ENCODE measurements around the gene TWSG1.

Gene TWSG1

DNA sequence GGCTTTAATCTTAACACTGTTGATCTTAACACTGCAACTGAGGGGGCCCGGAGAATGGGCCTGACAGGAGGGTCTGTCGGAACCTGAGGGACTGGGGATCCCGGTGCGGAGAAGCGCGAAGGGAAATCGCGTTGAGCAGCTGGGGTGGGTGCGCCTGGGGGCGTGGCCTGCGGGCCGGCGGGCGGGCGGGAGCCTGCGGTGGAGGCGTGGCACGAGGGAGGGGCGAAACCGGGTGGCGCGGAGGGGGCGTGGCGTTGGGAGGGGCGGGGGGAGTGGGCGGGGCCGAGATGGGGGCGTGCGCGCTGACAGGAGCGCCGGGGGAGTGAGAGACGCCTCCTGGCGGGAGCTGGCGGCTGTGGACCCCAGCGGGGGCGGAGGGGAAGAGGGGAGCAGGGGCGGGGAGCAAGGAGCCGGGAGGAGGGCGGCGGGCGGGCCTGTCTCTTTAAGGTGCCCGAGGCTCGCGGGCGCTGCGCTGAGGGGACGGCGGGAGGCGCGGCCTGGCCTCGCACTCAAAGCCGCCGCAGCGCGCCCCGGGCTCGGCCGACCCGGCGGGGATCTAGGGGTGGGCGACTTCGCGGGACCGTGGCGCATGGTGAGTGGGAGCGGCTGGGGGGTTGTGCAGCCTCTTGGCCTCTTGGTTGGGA lies at the start of gene TWSG1:
Gene TWSG1 (plus strand): TSS at position 445 of the 644 bp plus-strand sequence. CDS start 2,457 bp downstream, outside the sequence.
- DNase-seq, result peak; percentile 96

DNA sequence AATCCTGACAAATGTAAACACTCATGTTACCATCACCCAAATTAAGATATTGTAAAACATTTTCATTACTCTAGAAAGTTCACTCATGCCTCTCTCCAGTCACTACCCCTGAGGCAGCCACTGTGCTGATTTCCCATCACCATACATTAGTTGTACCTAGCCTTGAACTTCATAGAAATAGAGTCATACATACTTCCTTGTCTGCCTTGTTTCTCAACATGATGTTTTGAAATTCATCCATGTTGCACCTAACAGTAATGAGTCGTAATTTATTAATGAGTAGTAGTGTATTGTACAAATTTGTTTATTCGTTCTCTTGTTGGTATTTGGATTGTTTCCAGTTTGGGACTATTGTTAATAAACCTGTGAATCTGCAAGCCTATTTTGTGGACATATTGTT lies 49.0 kb upstream of the TWSG1 start:
- no peak for DNase-seq

DNA sequence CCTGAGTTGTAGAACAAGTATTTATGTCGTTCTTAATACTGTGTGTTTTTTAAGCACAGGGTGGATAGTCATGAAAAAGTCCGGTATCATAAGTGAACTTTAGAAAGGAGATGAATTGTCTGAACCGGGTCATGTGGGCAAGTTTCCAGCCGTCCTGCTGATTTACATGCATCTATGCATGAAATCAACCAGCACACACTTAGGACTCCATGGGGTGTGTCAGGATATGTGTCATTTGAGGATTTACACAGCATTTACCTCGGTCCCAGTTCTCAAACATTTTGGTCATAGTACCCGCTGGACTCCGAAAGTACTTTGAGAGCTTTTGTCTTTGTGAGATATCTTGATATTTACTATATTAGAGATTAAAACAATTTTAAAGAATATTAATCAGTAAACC lies 47.5 kb upstream of the TWSG1 start:
- DNase-seq, result no peak

DNA sequence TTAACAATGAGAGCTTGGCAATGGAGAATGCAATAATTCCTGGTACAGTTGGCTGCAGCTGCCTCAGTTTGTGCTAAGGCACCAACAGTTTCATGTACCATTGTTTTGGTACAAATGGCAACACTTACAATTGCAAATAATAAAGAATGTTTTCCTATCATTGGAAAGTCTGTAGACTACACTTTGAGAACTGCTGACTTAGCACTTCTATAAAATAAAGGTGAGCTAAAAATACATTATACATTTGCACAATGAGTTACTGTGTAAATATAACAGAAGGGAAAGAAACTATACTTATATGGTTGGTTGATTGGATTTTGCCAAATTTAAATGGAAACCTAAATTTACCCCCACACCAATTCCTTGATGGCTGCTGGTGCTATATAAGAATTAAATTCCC lies 44.9 kb upstream of the TWSG1 start:
- no peak for DNase-seq

DNA sequence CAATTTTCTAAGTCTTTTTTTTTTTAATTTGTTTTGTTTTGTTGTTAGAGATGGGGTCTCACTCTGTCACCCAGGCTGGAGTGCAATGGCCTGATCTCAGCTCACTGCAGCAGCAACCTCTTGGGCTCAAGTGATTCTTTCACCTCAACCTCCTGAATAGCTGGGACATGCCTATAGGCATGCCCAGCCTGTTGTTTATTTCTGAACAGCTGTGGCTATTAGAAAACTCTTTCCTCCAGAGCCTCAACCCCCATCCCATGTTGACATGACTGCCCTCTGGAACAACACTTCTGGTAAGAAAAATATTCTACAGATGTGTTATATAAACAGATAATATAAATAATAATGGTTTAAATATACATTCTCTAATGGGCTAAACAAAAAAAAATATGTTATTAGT lies 44.4 kb upstream of the TWSG1 start:
- DNase-seq, result no peak

DNA sequence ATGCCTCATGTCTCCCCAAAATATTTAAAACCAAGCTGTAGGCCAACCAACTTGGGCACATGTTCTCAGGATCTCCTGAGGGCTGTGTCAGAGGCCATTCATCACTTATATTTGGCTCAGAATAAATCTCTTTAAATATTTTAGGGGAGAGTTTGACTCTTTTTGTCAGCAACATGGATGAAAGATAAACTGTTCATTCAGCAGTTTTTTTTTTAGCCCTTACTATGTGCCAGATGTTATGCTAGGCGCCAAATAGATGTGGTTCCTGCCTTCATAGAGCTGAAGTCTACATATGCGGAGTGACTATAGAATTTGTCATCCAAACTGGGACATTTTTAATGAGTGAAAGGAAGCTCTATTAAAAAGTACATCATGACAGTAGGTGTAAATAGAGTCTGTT lies 42.5 kb upstream of the TWSG1 start:
- DNase-seq, result no peak

DNA sequence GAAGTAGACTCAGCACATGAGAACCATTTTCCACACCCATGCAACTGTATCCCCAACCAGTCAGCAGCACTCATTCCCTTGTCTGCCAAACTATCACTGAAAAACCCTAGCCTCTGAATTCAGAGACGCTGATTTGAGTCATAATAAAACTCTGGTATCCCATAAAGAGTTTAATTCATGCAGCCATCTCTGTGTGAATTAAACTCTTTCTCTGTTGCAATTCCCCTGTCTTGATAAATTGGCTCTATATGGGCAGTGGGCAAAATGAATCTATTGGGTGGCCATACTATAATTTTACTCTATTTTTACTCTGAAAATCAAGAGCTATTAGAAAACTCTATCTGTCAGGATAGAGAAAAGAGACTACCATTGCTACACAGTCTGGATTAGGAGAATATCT lies 40.6 kb upstream of the TWSG1 start:
- no peak for DNase-seq

DNA sequence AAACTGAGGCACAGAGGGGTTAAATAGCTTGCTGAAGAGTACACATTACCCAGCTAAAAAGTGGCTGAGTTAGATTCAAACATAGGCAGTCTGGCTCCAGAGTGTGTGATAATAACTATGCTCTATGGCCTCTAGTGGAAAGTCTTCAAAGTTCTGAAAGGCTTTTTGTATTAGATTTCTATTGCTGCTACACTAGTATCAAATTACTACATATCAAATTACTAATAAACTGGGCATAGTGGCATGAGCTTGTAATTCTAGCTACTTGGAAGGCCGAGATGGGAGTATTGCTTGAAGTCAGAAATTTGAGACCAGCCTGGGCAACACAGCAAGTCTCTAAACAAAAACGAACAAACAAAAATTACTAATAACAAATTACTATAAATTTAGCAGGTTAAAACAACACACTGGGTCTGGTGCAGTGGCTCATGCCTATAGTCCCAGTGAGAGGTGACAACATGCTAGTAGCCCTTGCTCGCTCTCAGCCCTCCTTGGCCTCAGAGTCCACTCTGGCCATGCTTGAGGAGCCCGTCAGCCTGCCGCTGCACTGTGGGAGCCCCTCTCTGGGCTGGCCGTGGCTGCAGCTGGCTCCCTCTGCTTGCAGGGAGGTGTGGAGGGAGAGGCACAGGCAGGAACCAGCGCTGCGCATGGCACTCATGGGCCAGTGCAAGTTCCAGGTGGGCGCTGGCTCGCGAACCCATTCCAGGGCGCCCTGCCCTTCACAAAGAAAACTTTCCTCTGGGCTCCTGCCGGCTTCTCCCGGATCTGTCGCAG lies 38.2 kb upstream of the TWSG1 start:
- no peak for DNase-seq

DNA sequence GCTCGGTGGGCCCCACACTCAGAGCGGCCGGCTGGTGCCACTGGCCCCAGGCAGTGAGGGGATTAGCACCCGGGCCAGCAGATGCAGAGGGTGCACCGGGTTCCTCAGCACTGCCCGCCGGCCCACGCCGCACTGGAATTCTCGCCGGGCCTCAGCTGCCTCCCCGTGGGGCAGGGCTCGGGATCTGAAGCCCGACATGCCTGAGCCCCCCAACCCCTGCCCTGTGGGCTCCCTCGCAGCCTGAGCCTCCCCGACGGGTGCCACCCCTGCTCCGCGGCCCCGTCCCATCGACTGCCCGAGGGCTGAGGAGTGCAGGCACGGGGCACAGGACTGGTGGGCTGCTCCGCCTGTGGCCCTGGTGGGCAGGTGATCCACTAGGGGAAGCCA lies 37.6 kb upstream of the TWSG1 start:
- DNase-seq, result no peak

DNA sequence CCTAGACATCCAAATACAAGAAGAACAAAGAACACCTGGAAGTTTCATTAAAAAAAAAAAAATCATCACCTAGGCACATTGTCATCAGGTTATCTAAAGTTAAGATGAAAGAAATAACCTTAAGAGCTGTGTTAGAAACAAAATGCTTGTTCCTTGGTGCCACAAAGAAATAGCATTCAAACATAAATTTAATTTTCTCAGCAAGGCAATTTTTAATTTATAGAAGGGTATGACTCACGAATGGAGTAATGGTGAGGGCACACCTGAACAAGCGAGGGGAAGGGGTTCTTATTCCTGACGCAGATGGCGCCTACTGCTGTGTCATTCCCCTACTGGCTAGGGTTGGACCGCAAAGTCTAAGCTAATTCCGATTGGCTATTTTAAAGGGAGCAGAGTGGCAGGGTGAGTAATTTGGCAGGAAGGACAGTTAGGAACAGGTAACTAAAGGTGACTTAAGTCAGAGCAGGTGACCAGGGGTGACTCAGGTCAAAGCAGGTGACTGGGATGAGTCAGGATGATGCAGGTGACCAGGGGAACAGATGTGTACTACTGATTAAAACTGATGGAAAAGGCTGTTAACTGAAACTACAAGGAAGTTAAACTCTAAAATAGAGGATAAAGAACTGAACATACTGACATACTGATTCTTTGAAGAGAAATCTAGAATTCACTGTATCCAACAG lies 30.0 kb upstream of the TWSG1 start:
- no peak for DNase-seq

DNA sequence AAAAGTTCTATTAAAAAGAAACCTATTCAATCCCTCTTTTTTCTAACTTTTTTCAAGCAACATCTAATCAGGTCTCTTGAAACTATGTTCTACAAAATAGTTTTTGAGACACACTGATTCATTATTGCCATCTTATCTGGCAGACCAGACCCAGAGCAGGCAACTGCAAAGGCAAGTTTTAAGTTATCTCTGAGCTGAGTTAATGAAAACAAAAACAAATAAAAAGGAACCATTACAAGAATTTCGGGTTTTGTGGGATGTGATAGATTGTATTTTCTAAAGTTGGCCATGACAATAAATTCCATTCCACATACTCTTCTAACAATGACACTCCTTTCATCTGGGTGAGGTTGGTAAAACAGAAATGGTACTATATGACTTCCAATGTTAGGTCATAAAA lies 15.2 kb upstream of the TWSG1 start:
- DNase-seq, result no peak

DNA sequence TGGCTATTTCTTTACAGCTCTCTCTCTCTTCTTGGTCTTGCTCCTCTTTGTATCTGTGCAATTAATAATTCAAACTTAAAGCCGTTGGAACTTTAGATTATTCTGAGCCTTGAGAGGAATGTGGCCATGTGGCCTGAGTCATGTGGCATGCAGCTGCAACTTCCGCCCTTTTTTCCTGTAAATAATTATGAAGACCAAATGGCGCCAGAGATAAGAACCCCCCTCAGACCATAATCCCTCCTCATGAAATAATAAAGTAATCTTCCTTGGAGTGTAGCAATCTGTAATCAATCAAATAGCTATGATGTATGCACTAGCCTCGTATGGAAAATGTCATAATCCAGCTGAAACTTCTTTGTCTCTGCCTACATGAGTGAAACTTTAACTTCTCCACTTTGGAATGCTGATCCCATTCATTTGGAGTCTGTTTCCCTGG lies 13.5 kb upstream of the TWSG1 start:
- no peak for DNase-seq

DNA sequence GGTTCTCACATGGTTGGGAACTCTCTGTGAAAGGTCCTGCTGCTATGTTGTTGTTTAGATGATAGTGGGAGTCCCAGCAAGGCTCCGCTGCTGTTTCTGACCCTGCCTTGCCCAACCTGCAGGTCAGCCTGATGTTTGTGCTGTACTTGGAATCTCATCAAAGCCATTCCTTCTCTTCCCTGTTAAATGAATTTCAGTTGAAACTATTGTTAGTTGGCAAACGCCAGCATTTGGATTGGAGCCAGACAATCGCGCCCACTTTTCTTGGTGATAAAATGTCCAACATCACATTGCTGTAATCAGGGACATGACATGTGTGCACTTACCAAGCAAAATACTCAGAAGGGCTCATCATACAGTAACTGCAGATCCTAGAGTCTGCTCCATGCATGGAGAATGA lies 12.8 kb upstream of the TWSG1 start:
- no peak for DNase-seq

DNA sequence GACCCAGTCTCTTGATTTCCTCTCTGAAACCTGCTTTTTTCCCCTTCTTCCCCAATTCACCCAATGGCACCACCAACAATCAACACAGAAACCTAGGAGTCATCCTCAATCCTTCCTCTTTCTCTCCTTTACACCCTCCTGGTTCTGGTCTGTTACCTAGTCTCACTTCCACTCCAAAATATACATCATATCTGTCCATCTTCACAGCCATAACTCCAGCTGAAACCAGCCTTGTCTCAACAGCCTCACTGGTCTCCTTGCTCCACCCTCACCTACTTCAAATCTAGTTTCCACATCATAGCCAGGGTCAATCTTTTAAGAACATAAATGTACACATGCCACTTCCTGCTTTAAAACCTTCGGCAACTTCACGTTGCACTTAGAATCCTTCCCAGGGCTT lies 11.8 kb upstream of the TWSG1 start:
- DNase-seq, result no peak

DNA sequence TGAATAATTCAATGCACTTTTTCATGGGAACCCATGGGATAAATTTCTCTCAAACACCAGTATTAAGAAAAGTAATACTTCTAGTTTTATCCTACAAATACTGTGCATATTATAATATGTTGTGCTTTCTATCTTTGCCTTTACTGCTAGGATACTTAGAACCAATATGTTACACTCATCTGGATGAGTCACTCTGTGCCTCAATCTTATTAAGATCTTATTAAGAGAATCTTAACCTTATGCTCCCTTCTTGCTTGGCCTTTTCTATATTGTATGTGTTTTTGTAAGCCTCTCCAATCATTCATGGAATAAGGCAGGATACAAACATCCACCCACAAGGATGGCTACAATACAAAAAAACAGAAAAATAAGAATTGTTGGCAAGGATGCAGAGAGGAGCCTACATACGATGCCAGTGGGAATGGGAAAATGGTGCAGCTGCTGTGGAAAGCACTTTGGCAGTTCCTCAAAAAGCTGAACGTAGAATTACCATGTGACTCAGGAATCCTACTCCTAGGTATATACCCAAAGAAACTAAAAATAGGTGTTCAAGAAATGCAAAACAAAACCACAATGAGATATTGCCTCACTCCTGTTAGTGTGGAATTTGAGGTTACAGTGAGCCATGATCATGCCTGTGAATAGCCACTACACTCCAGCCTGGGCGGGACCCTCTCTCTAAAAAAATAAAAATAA lies 10.7 kb upstream of the TWSG1 start:
- DNase-seq, result no peak

DNA sequence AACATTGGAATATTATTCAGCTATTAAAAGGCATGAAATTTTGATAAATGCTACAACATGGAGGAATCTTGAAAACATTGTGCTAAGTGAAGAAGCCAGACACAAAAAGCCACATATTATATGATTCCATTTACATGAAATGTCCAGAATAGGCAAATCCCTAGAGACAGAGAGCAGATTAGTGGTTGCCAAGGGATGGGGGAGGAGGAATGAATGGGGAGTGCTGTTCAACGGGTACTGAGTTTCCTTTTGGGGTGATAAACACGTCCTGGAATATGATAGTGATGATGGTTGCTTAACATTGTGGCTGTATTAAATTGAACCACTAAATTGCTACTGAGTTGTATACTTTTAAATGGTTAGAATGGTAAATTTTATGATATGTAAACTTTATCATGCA lies 8.9 kb upstream of the TWSG1 start:
- no peak for DNase-seq

DNA sequence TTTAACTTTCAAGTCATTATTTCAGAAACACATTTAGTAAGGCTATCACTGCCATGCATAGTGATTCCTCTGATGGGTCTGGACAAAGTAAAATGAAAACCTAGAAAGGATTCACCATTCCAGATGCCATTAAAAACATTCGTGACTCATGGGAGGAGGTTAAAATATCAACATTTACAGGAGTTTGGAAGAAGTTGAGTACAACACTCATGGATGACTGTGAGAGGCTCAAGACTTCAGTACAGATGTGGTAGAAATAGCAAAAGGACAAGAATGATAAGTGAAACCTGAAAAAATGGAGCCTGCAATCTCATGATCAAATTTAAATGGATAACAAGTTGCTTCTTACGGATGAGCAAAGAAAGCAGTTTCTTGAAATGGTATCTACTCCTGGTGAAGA lies 5.8 kb upstream of the TWSG1 start:
- DNase-seq, result no peak

DNA sequence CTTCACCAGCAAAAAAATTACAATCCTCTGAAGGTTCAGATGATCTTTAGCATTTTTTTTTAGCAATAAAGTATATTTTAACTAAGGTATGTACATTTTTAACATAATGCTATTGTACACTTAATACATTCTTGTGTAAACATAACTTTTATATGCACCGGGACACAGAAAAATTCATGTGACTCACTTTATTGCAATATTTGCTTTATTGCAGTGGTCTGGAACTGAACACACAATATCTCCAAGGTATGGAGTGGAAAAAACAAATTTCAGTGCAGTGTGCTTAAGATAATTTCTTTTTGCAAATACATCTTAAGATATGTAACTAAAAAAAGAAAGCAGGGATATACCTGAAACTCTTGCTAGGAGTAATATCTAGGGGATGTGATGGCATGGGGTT lies 5.1 kb upstream of the TWSG1 start:
- no peak for DNase-seq

DNA sequence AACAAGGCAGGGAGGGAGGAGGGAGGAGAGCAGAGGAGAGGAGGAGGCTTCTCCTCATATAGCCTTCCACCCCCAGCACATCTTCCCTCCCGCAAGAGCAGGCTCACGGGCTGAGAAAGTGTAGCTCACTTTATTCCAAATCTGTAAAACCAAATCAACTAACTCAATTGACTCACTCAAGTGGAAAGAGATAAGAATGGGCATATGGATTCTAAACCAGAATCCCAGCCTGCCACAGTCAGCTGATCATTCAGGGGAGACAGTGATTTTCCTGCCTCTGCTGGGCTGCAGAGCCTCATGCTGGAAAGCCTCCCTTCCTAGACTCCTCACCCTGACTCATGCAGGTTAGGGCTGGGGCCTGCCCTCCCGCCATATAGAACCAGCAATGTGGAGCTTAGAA lies 4.2 kb upstream of the TWSG1 start:
- no peak for DNase-seq

DNA sequence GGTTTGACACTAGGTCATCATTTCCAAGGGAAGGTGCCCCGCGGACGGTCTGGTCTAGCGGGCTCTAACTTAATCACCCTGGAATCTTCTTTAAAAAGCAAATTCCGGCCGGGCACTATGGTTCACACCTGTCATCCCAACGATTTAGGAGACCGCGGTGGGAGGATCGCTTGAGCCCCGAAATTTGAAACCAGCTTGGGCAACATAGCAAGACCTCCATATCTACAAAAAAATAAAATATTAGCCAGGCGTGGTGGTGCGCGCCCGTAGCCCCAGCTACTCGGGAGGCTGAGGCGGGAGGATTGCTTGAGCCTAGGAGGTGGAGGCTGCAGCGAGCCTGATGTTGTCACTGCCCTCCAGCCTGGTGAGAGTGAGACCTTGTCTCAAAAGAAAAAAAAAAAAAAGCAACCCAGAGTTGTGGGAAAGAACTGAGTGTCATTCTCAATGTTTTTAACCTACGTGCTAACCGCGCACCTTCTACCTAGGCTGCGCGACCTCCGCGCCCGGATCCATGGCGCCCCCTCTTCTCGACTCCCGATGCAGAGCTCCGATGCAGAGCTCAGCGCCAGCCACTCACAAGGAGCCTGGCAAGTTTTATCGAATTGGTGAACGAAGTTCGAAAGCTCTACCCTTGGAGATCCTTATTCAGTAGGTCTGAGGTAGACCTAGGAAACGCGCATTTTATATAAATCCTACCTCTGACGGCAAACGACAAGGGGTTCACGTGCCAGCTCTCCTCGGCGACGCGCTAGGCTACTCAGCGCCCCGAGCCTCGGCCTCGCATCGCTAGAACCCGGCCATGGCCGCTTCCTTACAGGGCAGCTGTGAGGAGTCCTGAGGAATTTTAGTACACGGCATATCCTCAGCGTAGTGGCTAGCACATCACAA lies 888 bp upstream of the TWSG1 start:
- peak; percentile 64 for DNase-seq

DNA sequence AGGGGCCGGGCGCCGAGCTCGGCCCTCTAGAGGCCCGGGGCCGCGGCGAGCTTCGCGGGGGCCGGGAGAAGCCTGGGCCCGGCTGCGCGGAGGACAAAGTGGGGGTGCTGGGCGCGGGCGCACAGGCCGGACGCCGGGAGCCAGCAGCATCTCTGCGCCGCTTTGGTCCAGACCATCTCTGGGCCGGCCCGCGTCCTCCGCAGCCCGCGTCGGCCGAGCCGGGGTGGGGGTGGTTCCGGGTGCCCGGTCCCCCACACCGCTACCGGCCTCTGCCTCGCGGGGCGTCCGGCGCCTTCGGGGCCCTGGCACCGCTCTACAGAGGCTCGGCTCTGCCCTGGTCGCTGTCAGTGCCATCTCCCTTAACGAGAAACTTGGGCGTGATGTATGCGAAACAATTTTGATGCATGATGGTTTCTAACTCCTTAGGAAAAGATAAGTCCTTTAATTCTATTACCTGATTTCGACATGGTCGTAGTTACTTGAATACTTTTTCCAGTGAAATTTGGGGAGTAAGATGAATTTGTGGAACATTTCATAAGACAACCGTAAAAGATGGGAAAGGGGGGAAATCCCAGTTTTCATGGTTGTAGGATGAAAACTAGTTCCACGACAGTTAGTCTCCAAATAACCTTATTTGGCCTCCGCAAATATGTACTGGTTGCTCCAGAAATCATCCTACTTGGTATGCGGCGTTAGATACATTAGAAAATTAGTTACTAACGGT lies 562 bp downstream of the TWSG1 start:
- peak; percentile 68 for DNase-seq

DNA sequence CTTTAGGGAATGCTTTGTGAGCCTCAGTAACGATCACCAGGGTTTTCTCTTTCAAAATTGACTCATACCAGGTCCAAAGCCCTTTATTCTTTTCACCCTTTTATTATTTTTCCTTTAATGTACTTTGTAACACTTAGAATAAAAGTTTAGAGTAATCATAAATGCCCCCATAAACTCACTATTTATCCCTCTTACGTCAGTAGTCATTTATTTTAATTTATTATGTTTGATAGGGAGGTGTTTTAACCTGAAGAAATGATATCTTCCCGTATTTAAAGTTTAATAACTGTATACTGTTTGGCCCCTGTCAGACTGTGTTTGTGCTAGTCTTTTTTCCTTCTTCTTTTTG lies 1.1 kb downstream of the TWSG1 start:
- DNase-seq, result no peak

Measured in activated CD8-positive, alpha-beta memory T cell treated with anti-CD3 and anti-CD28 coated beads, Interleukin-2, amount 50 U/mL, for 48 hours (primary cell).